Coronary artery (tissue), 2 donors: ENCODE data around the gene DLX5.

Experiments
- DNase-seq: peaks from one replicate; pipeline ENCODE4 v3.0.0-alpha.2; 2017; ENCODE audit warnings: low spot score
- H3K27ac ChIP-seq, 2 donors: fragments of 200-600 bp; sonication (generic); one replicate each; pipeline ENCODE4 v1.5.1; 2016 to 2019
- H3K4me3 ChIP-seq: fragments of 200-600 bp; sonication (generic); 2 replicates; pipeline ENCODE4 v1.5.1; 2016; ENCODE audit warnings: mild to moderate bottlenecking, moderate library complexity
- TF ChIP-seq, protein P1 (sequence below): fragments of 200-600 bp; sonication (generic); IDR thresholded peaks from one replicate; pipeline ENCODE4 v1.5.1; 2019; ENCODE audit warnings: antibody characterized with exemption

DLX5 gene

DNA sequence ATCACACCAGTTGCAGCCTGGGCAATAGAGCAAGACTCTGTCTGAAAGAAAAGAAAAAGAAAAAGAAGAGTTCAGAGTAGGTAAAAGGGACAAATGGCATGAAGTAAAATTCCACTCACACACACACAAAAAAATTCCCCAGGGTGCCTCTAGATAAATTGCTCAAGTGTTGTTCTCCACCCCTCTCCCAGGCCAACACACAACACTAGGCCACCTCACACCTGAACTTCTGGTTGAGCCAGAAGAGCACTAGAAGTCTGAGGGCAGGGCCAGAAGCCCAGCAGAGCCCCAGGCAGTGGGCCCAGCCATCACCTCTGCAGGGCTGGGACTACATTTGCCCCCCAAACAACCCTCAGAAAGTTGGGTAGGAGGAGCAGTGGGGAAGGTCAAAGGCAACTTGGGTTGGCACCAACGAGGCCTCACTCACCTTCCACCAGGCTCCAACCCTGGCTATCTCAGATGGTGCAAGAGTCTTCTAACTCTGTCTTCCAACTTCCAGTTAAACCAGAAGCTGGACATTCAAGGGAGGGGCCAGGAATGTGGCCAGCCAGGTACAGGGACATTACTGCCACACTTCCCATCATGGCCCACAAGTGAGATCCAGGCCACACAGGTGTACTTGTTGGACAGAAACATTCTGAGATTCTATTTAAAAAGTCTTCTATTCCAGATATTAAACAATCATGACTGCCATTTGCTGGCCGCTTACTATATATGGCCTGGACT, 44.9 kb downstream of the DLX5 start:
- TF ChIP-seq, protein P1, sequence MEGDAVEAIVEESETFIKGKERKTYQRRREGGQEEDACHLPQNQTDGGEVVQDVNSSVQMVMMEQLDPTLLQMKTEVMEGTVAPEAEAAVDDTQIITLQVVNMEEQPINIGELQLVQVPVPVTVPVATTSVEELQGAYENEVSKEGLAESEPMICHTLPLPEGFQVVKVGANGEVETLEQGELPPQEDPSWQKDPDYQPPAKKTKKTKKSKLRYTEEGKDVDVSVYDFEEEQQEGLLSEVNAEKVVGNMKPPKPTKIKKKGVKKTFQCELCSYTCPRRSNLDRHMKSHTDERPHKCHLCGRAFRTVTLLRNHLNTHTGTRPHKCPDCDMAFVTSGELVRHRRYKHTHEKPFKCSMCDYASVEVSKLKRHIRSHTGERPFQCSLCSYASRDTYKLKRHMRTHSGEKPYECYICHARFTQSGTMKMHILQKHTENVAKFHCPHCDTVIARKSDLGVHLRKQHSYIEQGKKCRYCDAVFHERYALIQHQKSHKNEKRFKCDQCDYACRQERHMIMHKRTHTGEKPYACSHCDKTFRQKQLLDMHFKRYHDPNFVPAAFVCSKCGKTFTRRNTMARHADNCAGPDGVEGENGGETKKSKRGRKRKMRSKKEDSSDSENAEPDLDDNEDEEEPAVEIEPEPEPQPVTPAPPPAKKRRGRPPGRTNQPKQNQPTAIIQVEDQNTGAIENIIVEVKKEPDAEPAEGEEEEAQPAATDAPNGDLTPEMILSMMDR = no peak
- DNase-seq = no peak
- no peak overlapping the region for H3K27ac ChIP-seq
- no peak overlapping the region for H3K4me3 ChIP-seq

DNA sequence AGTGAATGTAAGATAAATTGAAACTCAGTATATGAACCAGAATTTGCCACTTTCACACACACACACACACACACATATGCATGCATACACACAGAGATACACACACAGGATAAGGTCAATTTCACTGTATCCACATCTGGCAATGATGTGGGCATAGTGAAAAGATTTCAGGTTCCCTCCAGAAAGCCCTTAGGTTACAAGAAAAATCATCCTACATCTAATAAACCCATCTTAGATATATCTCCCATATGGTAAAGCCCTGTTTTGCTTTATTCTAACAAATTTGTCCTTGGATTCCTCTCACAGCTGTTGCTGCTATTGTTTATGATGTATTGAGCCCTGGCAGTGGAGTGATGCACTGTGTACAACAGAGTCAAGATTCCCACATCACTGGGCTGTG, 47.2 kb downstream of the DLX5 start:
- DNase-seq = no peak
- Histone ChIP-seq H3K27ac (no peak overlapping the region), H3K4me3 (no peak overlapping the region)
- TF ChIP-seq, protein P1 = no peak

DNA sequence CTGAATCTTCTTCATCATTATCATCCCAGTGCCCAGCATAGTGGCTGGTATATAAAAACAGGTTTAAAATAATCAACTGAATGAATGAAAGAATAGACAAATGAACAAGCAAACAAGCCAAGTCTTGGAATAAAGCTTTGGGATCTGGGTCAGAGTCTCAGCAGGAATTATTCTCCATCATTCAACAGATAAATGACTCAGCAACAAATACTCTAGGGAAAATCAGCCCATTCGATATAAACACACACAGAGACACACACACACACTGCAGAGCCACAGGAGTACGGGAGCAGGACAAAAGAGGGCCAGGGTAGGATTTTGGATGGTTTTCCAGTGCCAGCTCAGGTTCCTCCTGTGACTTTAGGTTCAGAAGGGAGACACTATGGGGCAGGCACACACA, 48.5 kb downstream of the DLX5 start:
- Histone ChIP-seq H3K27ac (no peak overlapping the region), H3K4me3 (no peak overlapping the region)
- TF ChIP-seq, protein P1 = no peak
- DNase-seq = no peak

DNA sequence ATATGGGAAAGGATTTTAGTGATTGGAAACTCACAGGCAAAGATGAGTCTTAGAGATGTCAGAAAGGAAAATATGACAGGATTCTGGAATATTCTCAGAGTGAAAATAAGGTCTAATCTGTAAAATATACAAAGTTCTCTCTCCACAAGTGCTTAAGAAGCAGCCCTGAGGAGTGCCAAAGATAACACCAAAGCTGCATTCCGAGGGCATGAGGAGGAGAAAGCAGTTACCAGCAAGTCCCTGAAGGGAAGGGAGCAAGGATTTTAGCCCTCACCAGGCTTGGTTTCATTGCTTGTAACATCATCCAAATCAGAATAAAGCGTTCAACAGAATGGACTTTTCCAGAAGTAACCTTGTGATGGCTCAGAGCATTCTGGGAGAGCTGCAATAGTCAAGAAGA, 50.6 kb downstream of the DLX5 start:
- DNase-seq = no peak

DNA sequence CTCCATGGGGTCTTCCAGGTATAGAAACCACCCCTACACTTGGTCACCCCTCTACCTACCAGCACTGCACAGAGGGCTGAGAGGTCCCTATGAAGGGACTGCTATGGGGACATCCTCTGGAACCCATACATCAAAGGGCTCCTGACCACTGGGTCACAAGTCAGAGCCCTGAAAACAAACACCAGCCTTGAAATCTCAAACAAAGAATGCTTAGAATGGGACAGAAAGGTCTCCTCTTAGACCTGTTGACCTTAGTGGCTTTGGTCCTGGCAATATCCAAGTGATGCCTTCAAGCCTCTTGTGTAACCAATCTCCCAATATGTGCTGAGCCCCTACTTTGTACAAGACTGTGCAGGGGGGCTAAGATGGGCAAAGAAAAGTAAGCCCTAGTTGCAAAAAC, 53.9 kb downstream of the DLX5 start:
- Histone ChIP-seq H3K27ac (no peak overlapping the region), H3K4me3 (no peak overlapping the region)
- no peak for DNase-seq
- TF ChIP-seq, protein P1 = no peak

More for the DNA sequence above, 50.6 kb downstream of the DLX5 start:
- Histone ChIP-seq H3K4me3 (no peak overlapping the region), H3K27ac (no peak overlapping the region)
- TF ChIP-seq, protein P1 = no peak
